Measurements from ENCODE around the gene FKBP1B.
A peak's percentile ranks its signal among the peaks of the same experiment; 100 is the strongest.
"Not testable (repeated sequence)": the region's sequence is repeated elsewhere in the genome, so short reads cannot be mapped to it uniquely, and the experiment has no call there.

The FKBP1B gene

DNA sequence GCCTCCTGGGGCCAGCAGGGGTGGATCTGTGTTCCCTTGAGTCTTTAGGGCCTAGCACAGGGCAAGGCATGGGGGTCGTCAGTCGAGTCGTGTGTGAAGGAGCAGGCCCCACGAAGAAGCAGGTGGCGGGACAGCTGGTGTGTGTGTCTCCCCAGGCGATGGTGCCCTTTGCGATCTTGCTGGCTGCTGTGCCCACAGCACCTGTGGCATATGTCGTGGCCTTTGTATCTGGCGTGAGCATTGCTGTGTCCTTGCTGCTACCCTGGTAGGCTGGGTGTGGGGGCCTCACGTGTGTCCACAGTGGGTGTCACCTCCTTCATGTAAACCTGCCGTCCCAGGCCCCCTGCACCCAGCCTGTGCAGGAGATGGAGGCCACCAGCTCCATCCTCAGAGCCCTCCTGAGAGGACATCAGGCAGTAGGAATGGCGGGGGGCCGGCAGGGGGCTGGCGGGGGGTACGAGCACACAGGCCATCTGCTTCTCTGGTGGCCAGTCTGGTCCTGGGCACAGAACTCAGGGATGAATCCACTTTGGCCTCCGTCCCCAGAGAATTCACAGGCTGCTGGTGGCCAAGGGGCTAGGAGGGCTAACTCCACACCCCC, 26.5 kb upstream of the FKBP1B start:
- TF ChIP-seq, protein P1, sequence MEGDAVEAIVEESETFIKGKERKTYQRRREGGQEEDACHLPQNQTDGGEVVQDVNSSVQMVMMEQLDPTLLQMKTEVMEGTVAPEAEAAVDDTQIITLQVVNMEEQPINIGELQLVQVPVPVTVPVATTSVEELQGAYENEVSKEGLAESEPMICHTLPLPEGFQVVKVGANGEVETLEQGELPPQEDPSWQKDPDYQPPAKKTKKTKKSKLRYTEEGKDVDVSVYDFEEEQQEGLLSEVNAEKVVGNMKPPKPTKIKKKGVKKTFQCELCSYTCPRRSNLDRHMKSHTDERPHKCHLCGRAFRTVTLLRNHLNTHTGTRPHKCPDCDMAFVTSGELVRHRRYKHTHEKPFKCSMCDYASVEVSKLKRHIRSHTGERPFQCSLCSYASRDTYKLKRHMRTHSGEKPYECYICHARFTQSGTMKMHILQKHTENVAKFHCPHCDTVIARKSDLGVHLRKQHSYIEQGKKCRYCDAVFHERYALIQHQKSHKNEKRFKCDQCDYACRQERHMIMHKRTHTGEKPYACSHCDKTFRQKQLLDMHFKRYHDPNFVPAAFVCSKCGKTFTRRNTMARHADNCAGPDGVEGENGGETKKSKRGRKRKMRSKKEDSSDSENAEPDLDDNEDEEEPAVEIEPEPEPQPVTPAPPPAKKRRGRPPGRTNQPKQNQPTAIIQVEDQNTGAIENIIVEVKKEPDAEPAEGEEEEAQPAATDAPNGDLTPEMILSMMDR (conservative IDR thresholded peaks at IDR 0.05; ENCODE audit: low read depth, low read length): no peak
- DNase-seq (ENCODE audit: low read depth): no peak
- H3K4me3 ChIP-seq (ENCODE audit: low read length): no peak overlapping the region

DNA sequence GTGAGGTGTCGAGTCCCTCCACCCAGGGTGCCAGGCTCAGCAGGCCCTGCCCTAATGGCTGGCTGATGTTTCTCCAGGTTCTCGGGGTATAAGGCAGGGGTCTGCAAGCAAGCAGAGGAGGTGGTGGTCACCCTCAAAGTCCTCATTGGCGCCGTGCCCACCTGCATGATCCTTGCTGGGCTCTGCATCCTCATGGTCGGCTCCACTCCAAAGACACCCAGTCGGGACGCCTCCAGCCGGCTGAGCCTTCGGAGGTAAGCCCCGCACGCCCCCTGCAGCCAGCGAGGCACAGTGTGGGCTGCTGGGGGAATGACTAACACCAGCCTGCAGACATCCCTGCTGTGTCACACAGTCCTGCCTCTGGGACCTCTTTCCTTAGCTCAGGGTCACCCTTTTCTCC, 25.5 kb upstream of the FKBP1B start:
- no peak overlapping the region for H3K4me3 ChIP-seq (ENCODE audit: low read length)
- DNase-seq (ENCODE audit: low read depth): no peak
- TF ChIP-seq, protein P1 (conservative IDR thresholded peaks at IDR 0.05; ENCODE audit: low read depth, low read length): peak; percentile 37

GRCh38 chr2:24024996-24025663, 24.4 kb upstream of the FKBP1B start:
- TF ChIP-seq, protein P1 (conservative IDR thresholded peaks at IDR 0.05; ENCODE audit: low read depth, low read length): no peak
- no peak overlapping the region for H3K4me3 ChIP-seq (ENCODE audit: low read length)
- no peak for DNase-seq (ENCODE audit: low read depth)

DNA sequence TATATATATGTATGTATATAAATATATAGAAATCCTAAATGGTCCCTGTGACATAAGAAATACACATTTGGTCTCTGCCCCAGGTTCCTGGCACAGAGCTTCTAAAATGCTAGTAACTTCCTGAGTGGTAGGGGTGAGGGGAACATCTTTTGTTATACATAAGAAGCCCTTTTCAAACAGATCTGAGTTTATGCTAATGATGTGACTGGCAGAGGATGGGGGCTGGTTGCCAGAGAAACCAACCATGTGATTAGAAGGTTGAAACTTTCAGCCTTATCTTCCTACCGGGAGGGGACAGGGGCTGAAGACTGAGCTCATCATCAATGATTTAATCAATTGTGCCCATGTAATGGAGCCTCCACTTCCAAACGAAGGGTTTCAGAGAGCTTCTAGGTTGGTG, 23.3 kb upstream of the FKBP1B start:
- DNase-seq (ENCODE audit: low read depth): no peak
- TF ChIP-seq, protein P1 (conservative IDR thresholded peaks at IDR 0.05; ENCODE audit: low read depth, low read length): no peak
- no peak overlapping the region for H3K4me3 ChIP-seq (ENCODE audit: low read length)

DNA sequence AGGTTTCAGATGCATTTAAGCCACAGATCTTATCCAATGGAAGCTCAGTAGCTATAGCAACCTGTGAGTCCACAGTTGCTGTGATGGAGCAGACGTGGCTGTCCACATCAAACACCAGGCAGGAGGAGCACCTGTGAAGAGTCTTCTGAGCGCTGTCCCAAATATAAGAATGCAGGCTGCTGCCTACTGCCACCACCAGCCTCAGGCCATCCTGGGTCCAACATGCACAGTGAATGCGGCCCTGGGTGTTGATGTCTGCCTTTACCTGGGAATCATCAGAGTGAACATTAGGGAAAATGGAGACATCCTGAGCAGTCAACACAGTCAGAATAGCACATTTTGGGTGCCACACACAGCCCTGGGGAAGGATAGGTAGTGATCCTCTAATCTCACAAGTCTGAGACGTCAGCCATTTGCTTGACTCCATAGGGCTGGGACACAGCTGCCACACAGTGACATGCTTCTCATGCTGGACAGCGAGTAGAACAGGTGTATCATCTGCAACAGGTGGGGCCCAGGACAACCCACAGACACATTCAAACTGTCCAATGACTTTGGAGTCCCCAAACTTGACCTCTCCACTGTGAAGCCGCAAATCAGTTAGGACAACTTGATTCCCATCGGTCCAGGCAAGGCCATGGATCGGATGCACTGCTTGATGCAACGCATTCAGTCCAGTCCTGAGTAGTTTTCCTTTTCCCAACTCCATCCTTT, 10.6 kb upstream of the FKBP1B start:
- no peak for DNase-seq (ENCODE audit: low read depth)
- no peak overlapping the region for H3K4me3 ChIP-seq (ENCODE audit: low read length)
- TF ChIP-seq, protein P1 (conservative IDR thresholded peaks at IDR 0.05; ENCODE audit: low read depth, low read length): no peak

GRCh38 chr2:24040511-24040910, 9.0 kb upstream of the FKBP1B start:
- DNase-seq (ENCODE audit: low read depth): no peak
- TF ChIP-seq, protein P1 (conservative IDR thresholded peaks at IDR 0.05; ENCODE audit: low read depth, low read length): no peak
- H3K4me3 ChIP-seq (ENCODE audit: low read length): no peak overlapping the region

DNA sequence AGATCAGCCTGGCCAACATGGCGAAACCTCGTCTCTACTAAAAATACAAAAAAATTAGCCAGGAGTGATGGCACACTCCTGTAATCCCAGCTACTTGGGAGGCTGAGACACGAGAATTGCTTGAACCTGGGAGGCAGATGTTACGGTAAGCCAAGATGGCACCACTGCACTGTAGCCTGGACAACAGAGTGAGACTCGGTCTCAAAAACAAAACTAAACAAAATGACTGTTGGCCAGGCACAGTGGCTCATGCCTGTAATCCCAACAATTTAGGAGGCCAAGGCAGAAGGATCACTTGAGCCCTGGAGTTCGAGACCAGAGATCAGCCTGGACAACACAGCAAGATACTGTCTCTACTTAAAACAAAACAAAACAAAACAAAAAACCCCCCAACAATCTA, 6.4 kb upstream of the FKBP1B start:
- not testable (repeated sequence) for H3K4me3 ChIP-seq (ENCODE audit: low read length); DNase-seq (ENCODE audit: low read depth)
